HT-29 (cell line): ENCODE measurements around the gene ATG16L2. TPM values are rescaled to one million over a fixed set of nuclear protein-coding genes. Genes with fewer than 3 reads are reported as not detected.
A peak's percentile ranks its signal among the peaks of the same experiment; 100 is the strongest.
"Not testable (repeated sequence)": the region's sequence is repeated elsewhere in the genome, so short reads cannot be mapped to it uniquely, and the experiment has no call there.

Source experiments
- DNase-seq: peaks from one replicate; pipeline ENCODE4 v3.0.0-alpha.2; 2015; ENCODE audit warnings: low spot score
- total RNA-seq: library from RNA; depleted of rRNA; stranded (reverse); fragments of >200 nt; shearing (Covaris generic); gene quantifications from 2 replicates; pipeline ENCODE4 v1.2.3, GENCODE V29; 2014

The ATG16L2 gene
- total RNA-seq, 1 experiment from 2014 or later = 11.4 TPM

DNA sequence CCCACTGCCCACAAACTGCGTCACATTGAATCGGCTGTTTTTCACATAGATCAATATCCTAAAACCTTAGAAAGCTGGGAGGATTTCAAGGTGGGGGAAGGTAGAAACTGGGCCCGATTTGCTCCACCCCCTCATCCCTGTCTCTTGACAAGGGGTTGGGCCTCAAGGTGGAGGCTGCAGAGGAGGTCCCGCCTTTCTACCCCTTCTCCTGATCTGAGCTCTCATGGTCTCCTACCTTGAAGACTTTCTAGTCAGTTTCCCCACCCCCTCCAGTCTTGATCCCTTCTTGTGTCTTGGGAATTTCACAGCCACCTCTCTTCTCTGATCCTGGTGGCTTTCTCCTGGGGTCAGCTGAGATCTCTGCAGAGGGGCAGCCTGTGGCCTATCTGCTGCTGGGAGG is 15.8 kb upstream of the ATG16L2 start:
- no peak for DNase-seq

DNA sequence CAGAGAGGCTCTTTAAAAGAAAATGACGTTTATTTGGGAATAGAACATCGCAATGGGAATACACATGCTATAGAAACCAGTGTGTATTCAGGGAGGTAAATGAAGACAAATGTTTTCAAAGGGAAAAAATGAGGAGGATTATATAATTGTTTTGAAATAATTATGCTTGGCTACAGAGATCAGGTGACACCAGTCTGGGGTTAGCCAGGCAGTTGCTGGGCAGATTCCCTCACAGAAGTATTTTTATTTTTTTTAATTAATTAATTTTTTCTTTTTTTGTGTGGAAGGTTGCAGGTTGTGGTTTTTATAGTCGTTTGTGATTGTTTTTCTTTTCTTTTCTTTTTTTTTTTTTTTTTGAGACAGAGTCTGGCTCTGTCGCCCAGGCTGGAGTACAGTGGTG is 14.8 kb upstream of the ATG16L2 start:
- no peak for DNase-seq

DNA sequence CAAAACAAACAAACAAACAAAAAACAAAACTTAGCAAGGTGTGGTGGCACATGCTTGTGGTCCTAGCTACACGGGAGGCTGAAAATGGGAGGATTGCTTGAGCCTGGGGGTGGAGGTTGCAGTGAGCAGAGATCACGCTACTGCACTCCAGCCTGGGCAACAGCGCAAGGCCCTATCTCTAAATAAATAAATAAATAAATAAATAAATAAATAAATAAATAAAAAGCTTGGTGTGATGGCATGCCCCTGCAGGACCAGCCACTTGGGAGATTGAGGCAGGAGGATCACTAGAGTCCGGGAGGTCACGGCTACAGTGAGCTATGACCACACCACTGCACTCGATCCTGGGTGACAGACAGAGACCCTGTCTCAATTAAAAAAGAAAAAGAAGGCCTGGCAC is 11.4 kb upstream of the ATG16L2 start:
- no peak for DNase-seq

DNA sequence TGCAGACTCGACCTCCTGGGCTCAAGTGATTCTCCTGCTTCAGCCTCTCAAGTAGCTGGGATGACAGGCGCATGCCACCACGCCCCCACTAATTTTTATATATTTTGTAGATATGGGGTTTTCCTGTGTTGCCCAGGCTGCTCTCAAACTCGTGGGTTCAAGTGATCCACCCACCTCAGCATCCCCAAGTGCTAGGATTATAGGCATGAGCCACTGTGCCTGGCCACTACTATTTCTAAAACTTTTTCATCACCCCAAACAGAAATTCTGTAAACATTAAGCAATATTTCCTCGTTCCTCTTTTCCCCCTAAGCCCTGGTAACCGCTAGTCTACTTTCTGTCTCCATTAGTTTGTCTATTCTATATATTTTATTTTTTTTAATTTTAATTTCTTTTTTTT is 9.0 kb upstream of the ATG16L2 start:
- no peak for DNase-seq

DNA sequence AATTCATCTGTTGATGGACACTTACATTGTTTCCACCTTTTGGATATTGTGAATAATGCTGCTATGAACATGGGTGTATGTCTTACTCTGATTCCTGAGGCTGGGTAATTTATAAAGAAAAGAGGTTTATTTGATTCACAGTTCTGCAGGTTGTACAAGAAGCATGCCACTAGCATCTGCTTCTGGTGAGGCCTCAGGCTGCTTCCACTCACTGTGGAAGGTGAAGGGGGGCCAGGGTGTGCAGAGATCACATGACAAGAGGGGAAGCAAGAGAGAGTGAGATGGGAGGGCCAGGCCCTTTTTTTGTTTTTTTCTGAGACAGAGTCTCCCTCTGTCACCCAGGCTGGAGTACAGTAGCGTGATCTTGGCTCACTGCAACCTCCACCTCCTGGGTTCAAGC is 7.8 kb upstream of the ATG16L2 start:
- not testable (repeated sequence) for DNase-seq

DNA sequence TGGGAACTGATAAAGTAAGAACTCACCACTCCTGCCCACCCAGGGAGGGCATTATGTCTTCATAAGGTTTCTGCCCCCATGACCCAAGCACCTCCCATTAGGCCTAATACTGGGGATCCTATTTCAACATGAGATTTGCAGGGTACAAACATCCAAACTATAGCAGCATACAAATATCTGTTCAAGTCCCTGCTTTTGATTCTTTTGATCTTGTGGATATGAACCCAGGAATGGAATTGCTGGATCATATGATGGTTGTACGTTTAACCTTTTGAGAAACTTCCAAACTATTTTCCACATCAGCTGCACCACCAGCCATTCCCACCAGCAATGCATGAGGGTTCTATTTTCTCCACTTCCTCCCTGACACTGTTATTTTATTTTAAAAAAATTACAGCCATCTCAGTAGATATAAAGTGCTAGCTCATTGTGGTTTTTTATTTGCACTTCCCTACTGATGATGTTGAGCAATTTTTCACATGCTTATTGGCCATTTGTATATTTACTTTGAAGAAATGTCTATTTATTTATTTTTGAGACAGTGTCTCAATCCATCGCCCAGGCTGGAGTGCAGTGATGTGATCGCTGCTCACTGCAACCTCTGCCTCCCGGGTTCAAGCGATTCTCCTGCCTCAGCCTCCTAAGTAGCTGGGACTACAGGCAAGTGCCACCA is 7.1 kb upstream of the ATG16L2 start:
- no peak for DNase-seq

DNA sequence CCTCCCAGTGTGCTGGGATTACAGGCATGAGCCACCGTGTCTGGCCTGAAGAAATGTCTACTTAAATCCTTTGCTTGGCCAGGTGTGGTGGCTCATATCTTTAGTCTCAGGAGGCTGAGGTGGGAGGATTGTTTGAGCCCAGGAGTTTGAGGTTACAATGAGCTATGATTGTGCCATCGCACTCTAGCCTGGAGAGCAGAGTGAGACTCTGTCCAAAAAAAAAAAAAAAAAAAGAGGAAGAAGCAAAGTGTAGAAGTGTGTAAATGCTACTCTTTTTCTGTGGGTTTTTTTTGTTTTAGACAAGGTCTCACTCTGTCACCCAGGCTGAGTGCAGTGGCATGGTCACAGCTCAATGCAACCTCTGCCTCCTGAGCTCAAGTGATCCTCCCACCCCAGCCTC is 6.4 kb upstream of the ATG16L2 start:
- no peak for DNase-seq

DNA sequence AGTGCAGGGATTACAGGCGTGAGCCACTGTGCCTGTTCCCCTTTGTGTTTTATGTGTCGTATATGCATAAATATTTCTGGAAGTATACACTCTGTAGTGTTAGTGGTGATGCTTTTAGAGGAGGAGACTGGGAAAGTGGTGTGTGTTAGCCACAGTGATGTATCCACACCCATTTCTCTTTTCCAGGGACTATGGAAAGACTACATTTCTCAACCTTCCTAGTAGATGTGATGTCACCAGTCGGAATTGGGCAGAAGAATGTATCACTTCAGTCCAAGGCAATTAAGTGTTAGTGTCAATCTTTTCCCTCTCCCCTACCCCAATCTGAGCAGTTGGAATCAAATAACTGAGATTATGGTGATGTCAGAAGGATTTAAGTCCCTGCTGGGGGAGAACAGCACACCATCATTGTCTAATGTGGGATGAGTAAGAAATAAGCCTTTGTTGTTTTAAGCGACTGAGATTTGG is 5.8 kb upstream of the ATG16L2 start:
- no peak for DNase-seq

DNA sequence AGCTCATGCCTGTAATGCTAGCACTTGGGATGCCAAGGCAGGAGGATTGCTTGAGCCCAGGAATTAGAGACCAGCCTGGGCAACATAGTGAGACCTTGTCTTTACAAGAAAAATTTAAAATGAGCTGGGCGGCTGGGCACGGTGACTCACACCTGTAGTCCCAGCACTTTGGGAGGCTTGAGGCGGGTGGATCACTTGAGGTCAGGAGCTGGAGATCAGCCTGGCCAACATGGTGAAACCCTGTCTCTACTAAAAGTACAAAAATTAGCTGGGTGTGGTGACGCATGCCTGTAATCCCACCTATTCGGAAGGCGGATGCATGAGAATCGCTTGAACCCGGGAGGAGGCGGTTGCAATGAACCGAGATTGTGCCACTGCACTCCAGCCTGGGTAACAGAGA is 2.5 kb upstream of the ATG16L2 start:
- not testable (repeated sequence) for DNase-seq

DNA sequence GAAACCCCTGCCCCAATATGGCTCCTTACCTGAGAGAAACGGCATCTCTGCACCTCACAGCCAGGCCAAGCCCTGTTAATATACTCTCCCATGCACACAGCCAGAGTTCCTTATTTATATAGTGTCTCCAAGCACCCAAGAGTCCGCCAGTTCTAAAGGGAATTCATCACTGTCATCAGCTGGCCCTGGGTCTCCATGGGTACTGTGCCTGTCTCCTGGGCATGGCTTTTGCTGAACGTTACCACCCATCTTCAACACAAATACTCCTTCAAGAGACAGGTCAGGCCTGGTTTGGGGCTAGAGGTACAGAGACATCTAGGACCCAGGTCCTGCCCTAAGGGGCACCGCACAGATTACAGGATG is 1.6 kb upstream of the ATG16L2 start:
- peak; percentile 67 for DNase-seq

DNA sequence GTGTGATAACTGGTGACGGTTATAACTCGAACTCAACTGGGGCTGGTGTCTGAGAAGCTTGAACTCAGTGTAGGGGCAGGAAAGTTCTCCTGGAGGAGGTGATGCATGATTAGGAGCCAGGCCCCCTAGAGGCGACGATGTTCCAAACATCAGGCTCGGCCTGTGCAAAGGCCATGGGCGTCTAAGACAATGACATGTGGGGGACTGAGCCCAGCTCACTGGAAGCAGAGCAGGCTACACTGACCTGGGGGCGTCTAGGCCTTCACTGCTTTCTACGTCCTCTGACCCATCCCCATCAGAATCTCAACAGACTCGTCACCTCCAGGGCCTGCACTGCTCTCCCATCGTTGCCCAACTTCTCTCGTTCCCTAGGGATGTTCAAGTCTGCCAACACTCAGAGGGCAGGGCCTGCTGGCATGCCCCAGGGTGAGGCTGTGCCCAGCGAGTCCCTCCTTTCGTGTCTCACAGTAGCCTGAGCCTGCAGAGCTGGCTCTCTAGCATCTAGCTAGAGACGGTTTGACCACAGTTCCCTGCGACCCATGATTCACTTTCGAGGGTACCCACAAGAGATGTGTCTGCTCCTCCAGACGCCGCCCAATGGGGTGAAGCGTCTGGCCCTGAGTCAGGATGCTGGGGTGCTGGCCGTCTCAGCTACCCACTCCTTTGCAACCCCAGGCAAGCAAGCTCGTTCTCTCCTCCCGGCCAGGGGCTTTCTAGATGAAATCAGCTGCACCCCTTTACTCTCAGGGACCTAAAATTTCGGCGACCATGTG is 1.1 kb upstream of the ATG16L2 start:
- DNase-seq = peak; percentile 93

DNA sequence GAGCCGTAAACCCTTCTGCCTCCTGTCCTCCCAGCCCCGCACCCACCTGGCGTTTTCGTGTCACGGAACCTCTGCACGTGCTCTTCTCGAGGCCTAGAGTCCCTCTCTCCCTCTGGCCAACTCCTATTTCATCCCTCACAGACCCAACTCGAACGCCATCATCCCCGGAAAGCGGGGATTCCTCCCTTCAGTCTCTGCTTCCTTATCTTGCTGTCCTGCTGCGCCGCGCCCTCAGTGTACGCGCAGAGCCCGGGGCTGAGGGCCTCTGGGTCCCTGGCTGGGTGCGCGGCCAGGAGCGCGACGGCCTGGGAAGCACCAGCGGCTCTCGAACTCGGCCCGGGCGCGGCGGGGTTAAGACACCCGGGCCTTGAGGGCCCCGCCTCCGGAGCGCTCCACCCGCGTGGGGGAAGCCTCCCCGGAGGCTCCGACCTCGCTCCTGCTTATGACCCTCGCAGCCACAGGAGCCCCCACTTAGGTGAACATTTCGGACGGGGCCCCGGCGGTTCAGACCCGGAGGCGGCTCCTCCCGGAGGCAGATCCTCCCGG is 398 bp upstream of the ATG16L2 start:
- peak; percentile 87 for DNase-seq

DNA sequence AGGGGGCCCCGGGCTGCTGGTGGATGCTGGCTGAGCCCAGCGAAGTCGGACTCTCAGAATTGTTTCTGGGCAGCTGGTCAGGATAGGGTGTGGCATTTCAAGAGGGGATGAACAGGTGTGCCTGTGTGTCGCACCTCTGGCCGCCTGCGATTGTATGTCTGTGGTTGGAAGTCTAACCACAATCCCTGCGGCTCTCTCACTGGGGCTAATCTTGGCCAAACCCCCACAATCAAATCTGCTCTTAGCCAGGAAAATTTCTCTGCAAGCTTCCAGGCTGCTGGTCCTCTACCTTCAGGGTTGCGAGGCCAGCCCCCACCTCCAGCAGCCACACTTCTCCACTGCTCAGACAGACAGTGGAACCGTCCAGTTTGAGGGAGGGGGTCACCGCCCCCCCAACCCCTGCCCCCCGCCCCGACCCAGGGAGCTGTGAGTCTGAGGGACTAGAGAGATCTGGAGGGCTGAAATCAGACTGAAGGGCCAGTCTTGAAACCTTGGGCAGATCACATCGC is 953 bp downstream of the ATG16L2 start:
- DNase-seq = no peak

DNA sequence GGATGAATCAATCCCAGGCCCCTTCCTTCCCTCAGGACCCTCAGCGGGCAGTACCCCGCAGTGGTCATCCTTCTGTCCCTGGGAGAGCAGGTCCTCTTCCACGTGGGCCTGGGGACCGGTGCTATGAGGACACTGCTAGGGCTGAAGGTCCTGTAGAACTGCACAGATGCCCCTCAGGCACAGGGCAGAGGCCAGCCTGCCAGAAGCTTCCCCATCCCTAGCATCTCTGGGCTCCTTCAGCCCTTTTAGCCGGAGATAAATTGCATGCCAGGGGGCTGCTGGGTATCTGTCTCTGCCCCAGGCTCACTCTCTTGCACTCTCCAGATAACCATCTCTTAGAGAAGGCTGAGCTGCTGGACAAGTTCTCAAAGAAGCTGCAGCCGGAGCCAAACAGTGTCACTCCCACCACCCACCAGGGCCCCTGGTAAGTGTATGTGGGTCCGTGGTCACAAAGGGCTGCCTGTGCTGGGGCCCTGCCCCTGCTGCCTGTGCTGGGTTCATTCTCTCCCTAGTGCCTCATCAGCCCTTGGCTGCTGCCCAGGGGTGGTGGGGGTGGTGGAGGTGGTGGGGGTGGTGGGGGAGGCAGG is 2.3 kb downstream of the ATG16L2 start:
- DNase-seq = no peak

DNA sequence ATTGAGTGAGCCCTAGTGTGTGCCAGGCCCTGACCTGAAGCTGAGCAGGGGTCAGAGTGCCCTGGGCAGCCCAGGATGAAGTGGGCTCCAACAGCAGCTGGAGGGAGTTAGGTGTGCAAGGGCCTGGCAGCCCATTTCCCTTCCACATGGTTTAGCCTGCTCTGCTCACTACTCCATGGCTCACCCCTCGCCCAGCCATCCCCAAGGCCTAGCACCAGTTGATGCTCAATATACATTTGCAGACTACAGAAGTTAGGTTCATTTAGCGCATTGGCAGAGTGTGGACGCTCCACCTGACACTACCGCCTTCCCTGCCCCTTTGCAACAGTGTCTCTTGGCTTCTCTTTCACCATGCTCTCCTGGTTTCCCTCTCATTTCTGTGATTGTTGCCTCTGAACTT is 3.8 kb downstream of the ATG16L2 start:
- no peak for DNase-seq

DNA sequence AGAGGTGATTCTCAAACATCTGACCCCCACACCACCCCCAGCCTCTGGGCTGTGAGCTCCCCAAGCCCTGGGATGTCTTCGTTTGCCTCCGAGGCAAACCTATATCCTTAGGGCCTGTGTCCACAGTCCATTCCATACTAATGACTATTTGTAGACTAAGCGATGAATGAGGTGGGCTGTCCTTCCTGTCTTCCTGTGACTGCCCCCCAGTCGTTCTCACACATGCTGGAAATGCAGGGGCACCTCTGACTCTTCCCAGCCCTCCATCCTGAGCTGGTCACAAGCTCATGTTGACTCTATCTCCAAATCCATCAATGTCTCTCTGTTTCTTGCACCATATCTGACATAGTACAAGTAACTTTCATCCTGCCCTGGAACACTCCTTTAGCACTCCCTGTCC is 4.8 kb downstream of the ATG16L2 start:
- no peak for DNase-seq

DNA sequence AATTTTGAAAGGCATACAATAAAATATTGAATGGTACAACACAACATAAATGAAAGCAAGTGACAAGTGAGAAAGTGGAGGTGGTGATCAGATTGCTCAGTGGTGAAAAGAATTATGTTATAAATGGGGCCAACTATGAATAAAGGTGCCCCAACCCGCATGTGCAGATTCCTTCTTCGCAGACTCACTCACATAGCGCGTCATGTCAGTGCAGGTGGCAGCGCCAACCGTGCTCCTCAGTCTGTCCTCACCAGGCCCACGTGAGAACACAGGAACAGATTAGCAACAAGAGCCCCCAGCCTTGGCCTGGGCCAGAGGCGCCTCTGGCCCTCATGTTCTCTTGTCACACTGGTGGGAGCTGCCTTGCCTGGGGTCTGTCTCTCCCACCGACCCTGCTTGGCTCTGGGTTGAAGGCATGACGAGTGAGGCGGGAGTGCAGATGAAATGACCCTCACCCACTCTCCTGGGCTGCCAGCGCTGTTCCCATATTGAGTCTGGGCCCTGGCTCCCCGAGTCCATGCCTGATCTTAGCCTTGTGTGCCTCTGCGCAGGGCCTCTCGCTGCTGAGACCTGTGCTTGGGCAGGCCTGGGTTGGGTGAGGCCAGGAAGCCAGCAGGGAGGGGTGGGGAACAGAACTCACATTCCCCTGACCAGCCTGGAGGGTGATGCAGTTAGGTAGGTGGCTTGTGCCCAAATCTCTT is 6.4 kb downstream of the ATG16L2 start:
- no peak for DNase-seq

DNA sequence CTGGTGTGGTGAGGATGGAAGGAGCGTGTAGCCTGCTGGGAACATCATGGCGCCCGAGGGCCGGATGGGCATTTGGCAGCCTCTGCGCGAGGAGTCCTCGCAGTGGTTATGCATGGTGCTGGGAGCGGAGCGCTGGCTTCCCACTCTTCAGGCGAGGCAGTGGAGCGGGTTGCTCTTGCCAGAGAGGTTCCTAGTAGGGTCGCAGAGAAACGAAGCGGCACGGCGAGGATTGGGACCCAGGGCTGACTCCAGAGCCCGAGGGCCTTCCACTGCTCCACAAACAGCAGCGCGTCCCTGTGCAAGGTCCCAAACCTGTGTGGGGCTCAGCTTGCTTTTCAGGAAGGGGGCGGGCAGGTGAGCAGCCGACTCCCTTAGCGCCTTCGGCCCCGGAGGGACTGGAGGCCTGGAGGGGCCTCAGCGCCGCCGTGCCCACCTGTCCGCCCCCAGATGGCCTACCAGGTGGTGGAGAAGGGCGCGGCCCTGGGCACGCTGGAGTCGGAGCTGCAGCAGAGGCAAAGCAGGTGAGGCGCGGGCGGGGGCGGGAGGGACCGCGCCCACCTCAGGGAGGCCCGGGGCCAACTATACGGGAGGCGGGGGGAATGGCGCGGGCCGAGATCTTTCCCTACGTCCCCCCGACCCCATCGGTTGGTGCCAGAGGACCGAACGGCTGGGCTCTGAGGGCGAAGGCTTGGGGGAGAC is 7.2 kb downstream of the ATG16L2 start:
- no peak for DNase-seq

DNA sequence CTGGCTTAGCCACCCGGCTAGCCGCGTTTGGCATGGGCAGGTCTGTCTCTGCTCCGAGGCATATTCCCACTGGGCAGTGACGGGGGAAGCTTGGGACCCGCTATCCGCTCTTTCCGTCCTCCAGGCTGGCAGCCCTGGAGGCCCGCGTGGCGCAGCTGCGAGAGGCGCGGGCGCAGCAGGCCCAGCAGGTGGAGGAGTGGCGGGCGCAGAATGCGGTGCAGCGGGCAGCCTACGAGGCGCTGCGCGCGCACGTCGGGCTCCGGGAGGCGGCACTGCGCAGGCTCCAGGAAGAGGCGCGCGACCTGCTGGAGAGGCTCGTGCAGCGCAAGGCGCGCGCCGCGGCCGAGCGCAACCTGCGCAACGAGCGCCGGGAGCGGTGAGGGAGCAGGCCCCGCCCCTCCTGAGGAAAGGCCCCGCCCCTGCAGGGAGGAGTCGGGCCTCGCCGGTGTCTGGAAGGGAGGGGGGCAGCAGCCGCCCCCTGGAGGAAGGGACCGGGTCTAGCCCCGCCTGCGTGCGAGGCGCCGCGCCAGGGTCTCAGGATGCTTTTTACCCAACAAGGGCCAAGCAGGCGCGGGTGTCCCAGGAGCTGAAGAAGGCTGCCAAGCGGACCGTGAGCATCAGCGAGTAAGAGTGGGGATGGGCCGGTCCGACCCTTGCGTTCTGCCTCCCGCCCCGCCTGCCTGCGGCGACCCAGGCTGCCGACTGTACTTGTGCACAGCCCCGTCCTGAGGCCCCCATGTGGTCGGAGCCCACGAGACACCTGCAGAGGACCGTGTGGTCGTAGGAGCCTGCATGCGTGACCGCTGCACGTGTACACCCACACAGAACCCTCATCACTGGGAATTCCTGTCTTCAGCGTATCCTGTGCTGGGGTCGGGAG is 7.9 kb downstream of the ATG16L2 start:
- DNase-seq = peak; percentile 97
